Measurements from ENCODE around the gene TREX2. TPM values are rescaled to one million over a fixed set of nuclear protein-coding genes. Genes with fewer than 3 reads are reported as not detected.

The TREX2 gene
- total RNA-seq, 2 donors from 2014 or later = 0.94 TPM; not detected in 1

DNA sequence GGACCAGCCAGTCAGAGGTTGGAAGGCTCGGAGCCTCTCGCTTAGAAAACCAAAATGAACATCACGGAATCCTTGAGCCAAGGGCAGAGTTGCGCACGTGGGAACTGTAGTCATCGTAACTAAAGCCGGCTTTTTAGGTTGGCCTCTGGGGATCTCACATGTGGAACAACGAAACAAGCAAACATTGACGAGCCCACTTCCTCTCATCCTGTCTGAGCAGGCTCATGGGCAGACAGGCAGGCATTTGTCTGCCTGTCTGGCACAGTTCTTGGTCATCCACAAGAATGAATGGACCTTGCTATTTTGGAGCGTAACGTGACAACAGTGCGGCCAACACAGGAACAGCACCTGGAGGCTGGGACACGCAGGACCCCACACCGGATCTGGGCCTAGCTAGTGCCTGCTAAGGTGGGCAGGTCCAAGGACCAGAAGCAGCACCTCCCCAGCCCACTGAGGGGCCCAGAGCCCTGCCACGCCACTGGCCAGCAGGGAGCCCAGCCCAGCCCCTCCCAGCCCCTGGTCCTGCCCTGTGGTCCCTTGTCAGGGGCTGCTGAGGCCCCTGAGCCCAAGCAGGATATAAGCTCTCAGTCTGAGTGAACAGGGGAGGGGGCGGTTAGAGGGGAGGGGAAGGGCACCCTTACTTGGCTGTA lies 9.2 kb upstream of the TREX2 start:
- no peak overlapping the region for H3K4me3 ChIP-seq
- no peak for DNase-seq (ENCODE audit: low spot score)
- H3K4me1 ChIP-seq = peaks cover 0 to 7% of the 10 kb centered on the region in 2 donors
- TF ChIP-seq, protein P1, sequence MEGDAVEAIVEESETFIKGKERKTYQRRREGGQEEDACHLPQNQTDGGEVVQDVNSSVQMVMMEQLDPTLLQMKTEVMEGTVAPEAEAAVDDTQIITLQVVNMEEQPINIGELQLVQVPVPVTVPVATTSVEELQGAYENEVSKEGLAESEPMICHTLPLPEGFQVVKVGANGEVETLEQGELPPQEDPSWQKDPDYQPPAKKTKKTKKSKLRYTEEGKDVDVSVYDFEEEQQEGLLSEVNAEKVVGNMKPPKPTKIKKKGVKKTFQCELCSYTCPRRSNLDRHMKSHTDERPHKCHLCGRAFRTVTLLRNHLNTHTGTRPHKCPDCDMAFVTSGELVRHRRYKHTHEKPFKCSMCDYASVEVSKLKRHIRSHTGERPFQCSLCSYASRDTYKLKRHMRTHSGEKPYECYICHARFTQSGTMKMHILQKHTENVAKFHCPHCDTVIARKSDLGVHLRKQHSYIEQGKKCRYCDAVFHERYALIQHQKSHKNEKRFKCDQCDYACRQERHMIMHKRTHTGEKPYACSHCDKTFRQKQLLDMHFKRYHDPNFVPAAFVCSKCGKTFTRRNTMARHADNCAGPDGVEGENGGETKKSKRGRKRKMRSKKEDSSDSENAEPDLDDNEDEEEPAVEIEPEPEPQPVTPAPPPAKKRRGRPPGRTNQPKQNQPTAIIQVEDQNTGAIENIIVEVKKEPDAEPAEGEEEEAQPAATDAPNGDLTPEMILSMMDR (IDR thresholded peaks at IDR 0.05) = no peak
- H3K9me3 ChIP-seq = no peaks in the 10 kb centered on the region
- no peaks in the 10 kb centered on the region for H3K27me3 ChIP-seq
- no peaks in the 10 kb centered on the region for H3K36me3 ChIP-seq
- H3K27ac ChIP-seq = no peak overlapping the region

DNA sequence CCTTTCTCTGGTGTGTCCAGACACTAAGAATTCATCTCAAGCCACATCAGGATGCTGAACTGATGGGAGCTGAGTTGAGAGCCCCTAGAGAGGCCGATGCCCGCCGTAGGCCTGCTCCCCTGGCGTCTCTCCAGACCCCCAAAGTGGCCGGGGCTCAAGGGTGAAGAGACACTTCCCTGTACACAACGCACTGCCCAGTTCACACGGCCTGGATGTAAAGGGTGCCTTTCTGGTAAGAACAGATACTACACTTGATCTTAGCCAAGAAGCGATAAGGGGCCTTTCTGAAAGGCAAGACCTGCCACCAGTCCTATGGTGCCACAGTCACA lies 5.1 kb upstream of the TREX2 start:
- no peak for DNase-seq (ENCODE audit: low spot score)
- H3K9me3 ChIP-seq = no peaks in the 10 kb centered on the region
- no peaks in the 10 kb centered on the region for H3K27me3 ChIP-seq
- H3K36me3 ChIP-seq = no peaks in the 10 kb centered on the region
- no peaks in the 10 kb centered on the region for H3K4me1 ChIP-seq
- TF ChIP-seq, protein P1 (IDR thresholded peaks at IDR 0.05) = no peak
- H3K4me3 ChIP-seq = no peak overlapping the region
- no peak overlapping the region for H3K27ac ChIP-seq

DNA sequence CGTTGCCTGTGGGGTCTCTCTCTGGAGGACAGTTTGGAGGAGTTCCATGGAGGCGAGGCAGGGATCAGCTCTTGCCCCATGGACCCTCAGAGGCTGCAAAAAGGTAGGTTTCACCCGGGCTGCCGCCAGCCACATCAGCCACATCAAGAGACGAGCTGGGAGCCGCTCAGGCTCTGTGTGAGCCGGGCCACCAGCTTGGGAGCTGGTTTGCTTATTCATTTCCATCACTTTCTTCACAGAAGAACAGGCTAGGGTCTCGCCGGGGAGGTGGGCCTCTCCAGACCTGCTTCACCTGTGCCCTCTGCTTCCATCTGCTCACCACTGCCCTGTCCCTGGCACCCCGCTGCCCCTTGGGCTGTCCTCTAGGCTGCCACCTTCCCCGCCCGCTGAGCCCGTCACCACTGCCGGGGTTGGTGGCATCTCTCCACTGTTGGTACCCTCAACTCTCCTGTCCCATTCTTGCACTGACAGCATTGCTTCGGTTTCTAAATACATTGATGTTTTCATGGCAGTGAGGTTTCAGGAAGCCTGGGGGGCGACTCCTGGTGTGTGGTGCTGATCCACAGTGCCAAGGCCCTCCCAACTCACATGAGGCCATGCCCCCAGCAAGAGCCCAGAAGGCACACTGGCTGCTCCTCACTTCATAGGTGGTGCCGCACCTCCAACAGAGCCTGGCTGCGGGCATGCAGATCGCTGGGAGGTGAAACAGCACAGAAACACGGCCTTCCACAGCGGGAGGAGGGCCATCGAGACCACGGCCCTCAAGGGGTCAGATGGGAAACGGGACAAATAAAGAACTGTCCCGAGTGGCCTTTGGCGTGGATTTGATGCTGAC lies 4.5 kb upstream of the TREX2 start:
- no peak for DNase-seq (ENCODE audit: low spot score)
- Histone ChIP-seq H3K27me3 (no peaks in the 10 kb centered on the region), H3K4me1 (no peaks in the 10 kb centered on the region), H3K9me3 (no peaks in the 10 kb centered on the region), H3K36me3 (no peaks in the 10 kb centered on the region), H3K4me3 (no peak overlapping the region), H3K27ac (no peak overlapping the region)
- TF ChIP-seq, protein P1 (IDR thresholded peaks at IDR 0.05) = no peak

GRCh38 chrX:153449368-153450113 lies 3.7 kb upstream of the TREX2 start:
- Histone ChIP-seq H3K27me3 (no peaks in the 10 kb centered on the region), H3K36me3 (no peaks in the 10 kb centered on the region), H3K4me1 (no peaks in the 10 kb centered on the region), H3K9me3 (no peaks in the 10 kb centered on the region), H3K27ac (no peak overlapping the region), H3K4me3 (no peak overlapping the region)
- DNase-seq (ENCODE audit: low spot score) = no peak
- TF ChIP-seq, protein P1 (IDR thresholded peaks at IDR 0.05) = no peak

DNA sequence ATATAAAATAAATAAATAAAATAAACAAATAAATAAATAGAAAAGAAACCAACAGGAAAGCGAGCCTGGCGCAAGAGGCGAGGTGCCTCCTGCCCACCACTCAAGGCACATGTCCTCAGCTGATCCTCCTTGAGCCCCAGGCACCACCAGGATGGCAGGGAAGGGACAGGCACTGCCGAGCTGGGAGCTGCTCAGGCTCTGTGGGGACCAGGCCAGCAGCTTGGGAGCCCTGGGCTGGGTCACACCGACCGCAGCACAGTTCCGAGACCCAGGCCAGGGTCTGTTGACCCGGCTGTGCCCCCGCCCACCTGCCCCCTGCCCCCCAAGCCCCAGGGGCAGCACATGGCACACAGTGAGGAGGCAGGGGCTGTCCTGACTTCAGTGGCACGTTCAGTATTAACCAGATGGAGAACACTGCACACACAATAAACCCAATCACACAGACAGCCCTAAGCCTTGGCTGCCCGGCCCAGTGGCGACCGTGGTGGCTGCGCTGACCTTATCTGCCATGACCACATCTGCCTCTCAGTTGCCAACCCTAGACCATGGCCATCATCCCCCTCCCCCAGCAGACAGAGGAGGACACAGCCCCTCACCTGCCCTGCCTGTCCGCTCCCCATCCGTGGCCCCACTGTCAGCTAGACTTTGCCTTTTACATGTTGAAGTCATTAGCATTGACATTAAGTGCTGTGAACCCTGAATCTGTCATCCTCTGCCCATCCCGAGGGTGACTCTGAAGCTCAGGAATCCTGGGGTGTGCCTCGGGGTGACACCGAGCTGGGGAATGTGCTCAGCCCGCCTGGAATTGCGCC lies 2.9 kb upstream of the TREX2 start:
- no peak for DNase-seq (ENCODE audit: low spot score)
- Histone ChIP-seq H3K27ac (no peak overlapping the region), H3K4me1 (no peaks in the 10 kb centered on the region), H3K4me3 (no peak overlapping the region), H3K27me3 (no peaks in the 10 kb centered on the region), H3K9me3 (no peaks in the 10 kb centered on the region), H3K36me3 (no peaks in the 10 kb centered on the region)
- TF ChIP-seq, protein P1 (IDR thresholded peaks at IDR 0.05) = no peak
